ENCODE data around the gene UCN3.

The UCN3 gene

DNA sequence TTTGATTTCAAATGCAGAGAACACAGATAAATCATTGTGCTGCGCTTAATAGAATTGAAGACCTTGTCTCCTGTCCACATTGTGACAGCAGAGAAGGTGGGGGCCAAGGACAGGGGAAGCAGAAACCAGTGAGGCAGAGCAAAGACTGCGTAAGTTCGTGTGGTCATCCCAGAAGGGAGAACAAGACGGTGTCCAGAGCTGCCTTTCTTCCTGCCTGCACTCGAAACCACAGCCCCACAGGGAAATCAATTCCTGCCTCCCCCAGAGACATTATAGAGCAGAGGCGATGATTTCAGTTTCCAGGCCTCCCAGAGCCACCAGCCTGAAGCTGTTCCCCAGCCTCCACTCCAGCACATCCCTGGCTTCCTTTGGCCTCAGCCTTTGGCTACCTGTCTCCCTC lies 39.7 kb upstream of the UCN3 start:
- peak; percentile 7 to 65 for DNase-seq (ENCODE audit: low read depth in 2 of 2)
- TF ChIP-seq CTCF (IDR thresholded peaks at IDR 0.05; ENCODE audit: low read depth, low read length) = no peak
- no peak overlapping the region for H3K4me3 ChIP-seq (replicated peaks in 1 of 2; ENCODE audit: low read depth in 2 of 2, low read length in 2 of 2)

DNA sequence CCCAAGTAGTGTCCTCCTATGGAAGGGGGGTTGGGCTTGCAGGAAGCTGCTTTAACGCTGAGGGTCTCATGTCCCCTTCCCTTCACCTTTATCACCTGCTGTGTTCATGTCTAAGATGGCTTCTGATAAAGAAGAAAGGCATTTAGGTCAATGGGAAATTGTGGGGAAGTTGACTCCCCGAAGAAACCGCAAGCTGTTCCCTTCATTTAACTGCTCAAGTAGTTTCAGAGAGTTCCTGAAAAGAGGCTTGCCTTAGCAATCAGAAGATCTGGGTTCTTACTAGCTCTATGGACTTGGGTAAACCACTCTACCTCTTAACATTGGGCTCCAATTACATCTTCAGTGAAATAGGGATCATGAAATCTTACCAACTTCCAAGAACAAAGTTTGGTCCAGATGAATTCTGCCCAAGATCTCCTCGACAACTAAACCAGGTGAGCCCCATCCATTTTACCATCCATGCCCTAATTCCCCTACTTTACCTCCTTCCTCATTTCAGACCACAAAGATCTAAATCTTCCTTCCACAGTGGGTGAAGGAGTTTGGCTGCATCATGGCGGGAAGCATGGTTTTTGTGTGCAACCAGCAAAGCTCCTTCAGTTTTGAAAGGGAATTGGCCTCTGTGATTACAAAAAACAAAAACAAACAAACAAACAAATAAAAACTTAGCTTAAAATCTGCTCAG lies 30.4 kb upstream of the UCN3 start:
- H3K4me3 ChIP-seq (replicated peaks in 1 of 2; ENCODE audit: low read depth in 2 of 2, low read length in 2 of 2) = no peak overlapping the region
- no peak for DNase-seq (ENCODE audit: low read depth in 2 of 2)
- no peak for TF ChIP-seq CTCF (IDR thresholded peaks at IDR 0.05; ENCODE audit: low read depth, low read length)

- H3K4me3 ChIP-seq (replicated peaks in 1 of 2; ENCODE audit: low read depth in 2 of 2, low read length in 2 of 2) = no peak overlapping the region
- DNase-seq (ENCODE audit: low read depth in 2 of 2) = no peak
- no peak for TF ChIP-seq CTCF (IDR thresholded peaks at IDR 0.05; ENCODE audit: low read depth, low read length)
Measured at GRCh38 chr10:5338010-5338409, 26.8 kb upstream of the UCN3 start.

DNA sequence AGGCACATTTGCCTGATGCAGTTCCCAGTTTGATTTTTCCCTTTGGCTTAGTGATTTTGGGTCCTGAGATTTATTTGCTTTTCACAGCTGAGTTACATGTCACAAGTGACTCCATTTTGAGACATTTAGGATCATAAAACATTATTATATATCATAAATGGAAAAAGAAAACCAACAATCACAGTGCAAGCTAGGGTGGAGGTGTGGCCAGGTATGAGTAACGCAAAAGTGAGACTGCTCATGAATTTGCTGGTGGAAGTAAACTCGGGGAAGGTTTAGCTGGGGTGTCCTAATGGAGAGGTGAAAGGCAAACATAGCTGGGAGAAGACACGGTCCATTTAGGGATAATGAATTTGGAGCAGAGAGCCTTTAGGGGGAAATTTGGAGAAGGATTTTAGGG lies 21.7 kb upstream of the UCN3 start:
- TF ChIP-seq CTCF (IDR thresholded peaks at IDR 0.05; ENCODE audit: low read depth, low read length) = no peak
- H3K4me3 ChIP-seq (replicated peaks in 1 of 2; ENCODE audit: low read depth in 2 of 2, low read length in 2 of 2) = no peak overlapping the region
- no peak for DNase-seq (ENCODE audit: low read depth in 2 of 2)

- DNase-seq (ENCODE audit: low read depth in 2 of 2) = peak; percentile 2 to 6
- H3K4me3 ChIP-seq (replicated peaks in 1 of 2; ENCODE audit: low read depth in 2 of 2, low read length in 2 of 2) = no peak overlapping the region
- TF ChIP-seq CTCF (IDR thresholded peaks at IDR 0.05; ENCODE audit: low read depth, low read length) = no peak
Measured at GRCh38 chr10:5343561-5343960, 21.2 kb upstream of the UCN3 start.

DNA sequence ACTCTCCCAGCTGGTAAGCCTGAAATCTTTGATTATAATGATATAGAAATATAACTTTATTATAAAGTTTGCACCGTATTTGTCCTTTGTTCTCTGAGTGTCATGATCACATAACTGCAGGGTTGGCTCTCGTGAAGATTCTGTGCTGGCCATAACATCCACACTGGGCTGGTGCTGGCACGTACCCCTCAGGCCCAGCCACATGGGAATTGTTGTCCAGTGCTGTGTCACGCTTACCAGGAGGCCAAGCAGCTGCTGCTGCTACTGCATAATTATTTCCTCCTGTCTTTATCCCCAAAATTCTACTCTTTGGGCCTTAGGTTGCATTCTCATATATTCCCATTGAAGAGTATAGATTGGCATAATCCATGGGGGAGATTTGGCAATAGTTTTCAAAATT lies 20.8 kb upstream of the UCN3 start:
- no peak for TF ChIP-seq CTCF (IDR thresholded peaks at IDR 0.05; ENCODE audit: low read depth, low read length)
- DNase-seq (ENCODE audit: low read depth in 2 of 2) = no peak
- no peak overlapping the region for H3K4me3 ChIP-seq (replicated peaks in 1 of 2; ENCODE audit: low read depth in 2 of 2, low read length in 2 of 2)

DNA sequence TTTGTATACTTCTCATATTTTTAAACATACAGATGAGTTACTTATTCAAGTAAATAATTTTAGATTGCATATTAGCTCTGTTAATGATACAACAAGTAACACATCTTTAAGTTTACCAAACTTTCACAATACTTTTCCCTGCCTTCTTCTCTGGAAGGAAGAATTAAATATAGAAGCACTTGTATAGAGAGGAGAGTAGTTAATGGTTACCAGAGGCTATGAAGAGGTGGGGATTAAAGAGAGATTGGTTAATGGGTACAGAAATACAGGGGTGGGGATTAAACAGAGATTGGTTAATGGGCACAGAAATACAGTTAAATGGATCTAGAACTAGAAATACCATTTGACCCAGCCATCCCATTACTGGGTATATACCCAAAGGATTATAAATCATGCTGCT lies 20.0 kb upstream of the UCN3 start:
- DNase-seq (ENCODE audit: low read depth in 2 of 2) = no peak
- no peak overlapping the region for H3K4me3 ChIP-seq (replicated peaks in 1 of 2; ENCODE audit: low read depth in 2 of 2, low read length in 2 of 2)
- TF ChIP-seq CTCF (IDR thresholded peaks at IDR 0.05; ENCODE audit: low read depth, low read length) = no peak

All from cardiac fibroblast (primary cell).